Subcutaneous adipose tissue (tissue), 4 donors: ENCODE measurements around the gene LNPEP. TPM values are rescaled to one million over a fixed set of nuclear protein-coding genes. Genes with fewer than 3 reads are reported as not detected.

Experiments
- total RNA-seq, 4 donors: library from RNA; depleted of rRNA; stranded (reverse); fragments of >200 nt; gene quantifications; one replicate each; pipeline ENCODE4 v1.1.0, GENCODE V29; 2016
- TF ChIP-seq, protein P1 (sequence below): fragments of 450-650 bp; IDR thresholded peaks from one replicate; pipeline ENCODE4 v1.5.1; 2016; ENCODE audit warnings: low read depth, mild to moderate bottlenecking, control low read depth, antibody characterized with exemption, moderate library complexity

LNPEP gene
- total RNA-seq, 4 donors from 2014 or later = 74.0 to 135 (median 94.5) TPM

DNA sequence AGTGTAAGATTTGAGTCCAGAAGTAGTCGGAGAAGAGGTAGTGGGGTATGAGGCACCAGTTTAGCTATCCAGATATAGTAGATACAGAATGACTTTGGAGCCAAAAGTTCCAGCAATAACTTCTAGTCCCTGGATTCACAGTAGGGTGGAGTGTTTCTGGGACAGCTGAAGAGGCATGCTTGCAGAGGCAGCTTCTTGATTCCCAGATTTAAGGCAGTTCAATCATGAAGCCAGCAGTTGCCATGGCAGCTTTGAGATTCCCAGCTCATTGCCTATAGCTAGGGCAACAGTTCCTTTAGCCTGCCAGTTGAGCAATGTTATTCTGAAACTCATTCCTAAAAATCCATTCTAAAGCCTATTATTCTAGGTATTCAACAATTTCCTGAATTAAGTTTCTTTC, 127.4 kb downstream of the LNPEP start:
- TF ChIP-seq, protein P1, sequence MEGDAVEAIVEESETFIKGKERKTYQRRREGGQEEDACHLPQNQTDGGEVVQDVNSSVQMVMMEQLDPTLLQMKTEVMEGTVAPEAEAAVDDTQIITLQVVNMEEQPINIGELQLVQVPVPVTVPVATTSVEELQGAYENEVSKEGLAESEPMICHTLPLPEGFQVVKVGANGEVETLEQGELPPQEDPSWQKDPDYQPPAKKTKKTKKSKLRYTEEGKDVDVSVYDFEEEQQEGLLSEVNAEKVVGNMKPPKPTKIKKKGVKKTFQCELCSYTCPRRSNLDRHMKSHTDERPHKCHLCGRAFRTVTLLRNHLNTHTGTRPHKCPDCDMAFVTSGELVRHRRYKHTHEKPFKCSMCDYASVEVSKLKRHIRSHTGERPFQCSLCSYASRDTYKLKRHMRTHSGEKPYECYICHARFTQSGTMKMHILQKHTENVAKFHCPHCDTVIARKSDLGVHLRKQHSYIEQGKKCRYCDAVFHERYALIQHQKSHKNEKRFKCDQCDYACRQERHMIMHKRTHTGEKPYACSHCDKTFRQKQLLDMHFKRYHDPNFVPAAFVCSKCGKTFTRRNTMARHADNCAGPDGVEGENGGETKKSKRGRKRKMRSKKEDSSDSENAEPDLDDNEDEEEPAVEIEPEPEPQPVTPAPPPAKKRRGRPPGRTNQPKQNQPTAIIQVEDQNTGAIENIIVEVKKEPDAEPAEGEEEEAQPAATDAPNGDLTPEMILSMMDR = no peak

DNA sequence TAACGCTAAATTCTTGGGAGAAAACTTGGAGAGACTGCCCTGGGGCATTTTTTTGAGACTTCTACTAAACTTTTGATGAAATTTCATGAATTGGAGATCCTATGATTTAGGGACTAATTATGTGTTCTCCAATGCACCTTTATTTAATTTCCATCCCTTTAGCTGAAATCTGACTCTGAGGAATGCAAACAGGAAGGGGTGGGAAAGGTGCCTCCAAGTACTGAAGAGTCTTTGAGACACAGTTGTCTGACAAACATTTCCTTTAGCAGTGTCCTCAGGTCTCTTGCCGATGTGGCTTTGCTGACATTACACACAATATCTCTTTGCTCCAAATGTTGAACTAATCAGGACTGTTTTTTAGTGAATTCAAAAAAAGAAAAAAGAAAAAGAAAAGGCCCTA, 129.6 kb downstream of the LNPEP start:
- TF ChIP-seq, protein P1 = no peak

DNA sequence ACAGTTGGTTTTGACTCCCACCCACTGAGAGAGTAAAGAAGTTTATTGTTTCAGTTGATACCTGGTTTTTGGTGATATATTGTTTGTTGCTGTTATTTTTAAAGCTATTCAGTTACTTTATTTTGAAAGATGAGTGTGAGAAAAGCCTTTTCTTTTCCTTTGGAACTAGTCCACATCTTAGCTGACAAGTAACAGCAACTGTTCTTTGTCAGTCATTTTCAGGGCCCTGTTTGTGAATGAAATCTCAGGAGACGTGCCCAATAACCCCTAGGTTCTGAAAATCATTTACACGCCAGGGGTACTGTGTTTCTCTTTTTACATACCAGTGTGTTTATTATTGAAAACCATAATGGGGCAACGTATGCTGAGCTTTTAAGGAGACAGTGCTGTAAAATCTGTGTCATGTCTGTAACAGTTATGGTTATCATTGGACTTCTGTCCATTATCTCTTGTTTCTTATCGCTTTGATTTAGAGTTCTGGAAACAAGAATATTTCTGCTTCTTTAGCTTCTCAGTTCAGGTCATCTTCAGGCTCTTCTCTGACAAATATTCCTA, 131.5 kb downstream of the LNPEP start:
- TF ChIP-seq, protein P1 = no peak

DNA sequence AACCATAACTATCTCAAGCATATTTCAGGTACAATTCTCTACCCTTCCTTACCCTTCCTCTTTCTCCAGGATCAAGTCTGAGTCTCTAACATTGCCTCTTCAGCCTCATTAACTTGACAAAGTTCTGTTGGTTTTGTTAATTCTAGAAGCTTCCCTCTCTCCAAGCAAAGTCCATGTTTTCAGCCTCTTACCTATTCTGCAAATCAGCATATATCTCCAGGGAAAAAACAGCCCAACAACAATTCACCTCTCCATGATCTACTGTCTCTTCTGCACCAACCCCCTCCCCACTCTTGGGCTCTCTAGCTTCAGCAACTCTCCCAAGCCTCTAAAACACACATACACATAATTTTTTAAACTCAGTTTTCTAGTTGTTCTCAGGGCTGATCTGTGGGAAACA, 134.4 kb downstream of the LNPEP start:
- TF ChIP-seq, protein P1 = no peak

DNA sequence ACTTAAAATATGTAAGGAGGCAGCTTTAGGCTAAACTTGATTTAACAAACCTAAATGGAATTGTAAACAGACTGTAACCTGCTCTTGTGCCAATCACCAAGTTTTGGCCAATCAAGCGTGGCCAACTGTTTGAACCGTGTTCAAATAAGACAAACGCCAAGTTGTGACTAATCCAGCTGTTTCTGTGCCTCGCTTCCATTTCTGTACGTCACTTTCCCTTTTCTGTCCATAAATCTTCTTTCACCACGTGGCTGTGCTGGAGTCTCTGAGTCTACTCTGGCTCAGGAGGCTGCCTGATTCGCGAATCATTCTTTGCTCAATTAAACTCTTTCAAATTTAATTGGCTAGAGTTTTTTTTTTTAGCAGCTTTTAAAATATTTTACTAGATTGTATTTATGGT, 135.2 kb downstream of the LNPEP start:
- TF ChIP-seq, protein P1 = no peak

DNA sequence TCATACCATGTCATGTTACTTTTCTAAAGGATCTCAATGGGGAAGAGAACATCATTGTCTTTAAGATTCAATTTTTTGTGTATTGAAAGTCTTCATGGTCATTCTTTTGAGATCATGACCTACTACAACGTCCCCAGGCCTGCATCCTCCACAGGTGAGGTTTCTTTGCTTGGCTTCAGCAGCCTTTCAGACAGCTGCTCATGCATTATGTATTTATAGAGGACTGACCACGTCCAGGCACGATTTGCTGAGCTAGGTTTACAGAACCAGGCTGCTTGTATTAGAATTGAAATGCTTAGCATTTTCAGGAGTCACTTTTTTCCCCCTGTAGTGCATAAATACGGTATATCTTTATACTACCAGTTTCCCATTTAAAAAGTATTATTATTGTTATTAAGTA, 136.1 kb downstream of the LNPEP start:
- TF ChIP-seq, protein P1 = no peak

DNA sequence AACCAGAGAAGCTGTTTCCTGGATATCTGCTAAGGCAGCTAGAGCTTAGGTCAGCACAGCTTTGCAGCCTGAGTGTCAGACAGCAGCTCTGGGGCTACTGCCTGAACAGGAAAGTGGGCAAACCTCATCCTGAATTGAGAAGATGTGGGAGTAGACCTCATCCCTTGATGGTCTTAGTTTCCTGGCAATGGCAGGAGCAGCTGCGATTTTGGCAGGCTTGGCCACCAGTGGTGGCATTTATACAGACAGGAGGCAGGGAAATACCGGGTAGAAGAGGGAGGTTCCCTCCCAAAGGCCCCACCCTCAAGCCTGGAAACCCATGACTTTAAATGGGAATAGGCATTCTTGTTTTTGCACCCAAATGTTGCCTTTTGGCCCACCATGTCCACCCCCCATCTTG, 136.8 kb downstream of the LNPEP start:
- TF ChIP-seq, protein P1 = no peak
